Measurements from ENCODE around the gene ZNF579. TPM values are rescaled to one million over a fixed set of nuclear protein-coding genes. Genes with fewer than 3 reads are reported as not detected.
A peak's percentile ranks its signal among the peaks of the same experiment; 100 is the strongest.

ZNF579 gene
- total and polyA plus RNA-seq, 9 of the 15 experiments (the other 6 are each of a cell fraction or from before 2014, with no cell fraction given), result 0.06 to 15.9 (median 1.6) TPM

DNA sequence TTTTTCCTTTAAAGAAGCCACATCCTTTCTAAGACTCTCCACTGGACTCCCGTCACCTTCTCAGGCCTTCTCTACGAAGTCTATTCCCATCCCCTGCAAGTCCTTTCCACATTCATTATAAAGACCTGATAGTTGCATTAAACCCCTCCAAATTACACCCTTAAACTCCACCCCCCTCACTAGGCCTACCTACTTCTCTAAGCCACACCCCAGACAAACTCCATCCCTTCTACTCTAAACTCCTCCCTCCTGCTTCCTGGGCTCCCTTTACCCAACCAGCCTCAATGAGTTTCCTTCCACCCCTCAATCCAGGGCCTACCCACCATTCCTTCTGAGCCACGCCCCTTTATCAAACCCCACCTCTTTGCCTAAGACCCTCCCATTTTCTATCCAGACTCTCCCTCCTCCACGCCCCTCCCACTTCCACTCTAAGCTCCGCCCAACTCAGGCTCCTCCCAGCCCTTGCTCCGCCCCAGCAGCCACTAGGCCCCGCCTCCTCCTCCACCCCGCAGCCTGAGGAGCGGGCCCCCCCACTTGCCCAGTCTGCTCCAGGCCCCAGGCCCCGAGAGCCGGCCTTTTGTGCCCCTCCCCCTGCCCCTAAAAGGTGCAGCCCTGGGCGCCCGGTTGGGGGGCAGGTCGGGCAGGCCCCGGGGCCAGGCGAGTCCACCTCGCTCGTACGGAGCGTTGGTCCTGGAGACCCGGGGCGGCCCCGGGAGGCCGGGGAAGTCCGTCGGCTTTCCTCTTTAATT lies 18.2 kb upstream of the ZNF579 start (continued):
- TF ChIP-seq CAMTA2 (CRISPR knock-in tag; conservative IDR thresholded peaks at IDR 0.05) (no peak), NONO (IDR thresholded peaks at IDR 0.05; ENCODE audit: low read depth in 2 of 2, low read length in 1 of 2) (peak; percentile 51 to 78; a peak in 3 of 4 replicates), TOE1 (IDR thresholded peaks at IDR 0.05; ENCODE audit: borderline replicate concordance) (peak; percentile 48), TOE1 (CRISPR knock-in tag; IDR thresholded peaks at IDR 0.05; ENCODE audit: borderline replicate concordance, low read depth) (no peak), KDM5B (IDR thresholded peaks at IDR 0.05; ENCODE audit: insufficient replicate concordance, low read depth, low read length) (peak; percentile 42), E2F3 (CRISPR knock-in tag; IDR thresholded peaks at IDR 0.05) (no peak), ZMIZ1 (IDR thresholded peaks at IDR 0.05; ENCODE audit: low read depth in 2 of 2, low read length in 2 of 2) (peak in 1 of 2 experiments; percentile 23; a peak in 1 of 4 replicates), POLR3A (IDR thresholded peaks at IDR 0.05; ENCODE audit: borderline replicate concordance, extremely low read depth, insufficient read depth, insufficient read length) (no peak), SPI1 (IDR thresholded peaks at IDR 0.05; ENCODE audit: borderline replicate concordance, low read depth, low read length) (peak; percentile 53; the same call in 1 of the 2 replicates), RAD21 (CRISPR knock-in tag; conservative IDR thresholded peaks at IDR 0.05 in 1 of 2, IDR thresholded peaks at IDR 0.05 in 1 of 2) (0 out of 4 replicates have a peak, but pooled peaks of 1 of the 2 experiments have one; percentile 11), HDAC1 (IDR thresholded peaks at IDR 0.05) (peak in 1 of 2 experiments; percentile 6; a peak in 2 of 4 replicates)
- TF ChIP-seq, protein P1, sequence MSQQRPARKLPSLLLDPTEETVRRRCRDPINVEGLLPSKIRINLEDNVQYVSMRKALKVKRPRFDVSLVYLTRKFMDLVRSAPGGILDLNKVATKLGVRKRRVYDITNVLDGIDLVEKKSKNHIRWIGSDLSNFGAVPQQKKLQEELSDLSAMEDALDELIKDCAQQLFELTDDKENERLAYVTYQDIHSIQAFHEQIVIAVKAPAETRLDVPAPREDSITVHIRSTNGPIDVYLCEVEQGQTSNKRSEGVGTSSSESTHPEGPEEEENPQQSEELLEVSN (IDR thresholded peaks at IDR 0.05; ENCODE audit: borderline replicate concordance in 1 of 2, extremely low read depth in 1 of 2, insufficient read depth in 1 of 2, insufficient read length in 1 of 2, low read depth in 1 of 2, low read length in 1 of 2, poor library complexity in 1 of 2, severe bottlenecking in 1 of 2), result peak in 1 of 2 experiments; percentile 16

All from K562 (cell line).